PFSK-1 (cell line): ENCODE data around the gene GALNTL6.

Experiments
- FOXP2 ChIP-seq: optimal IDR thresholded peaks from 2 replicates; pipeline ENCODE3; 2011; ENCODE audit warnings: borderline replicate concordance, control low read depth, inconsistent platforms; ENCODE audit not compliant: insufficient read depth; ENCODE audit errors: extremely low read length, extremely low read depth
- POLR2AphosphoS5 ChIP-seq: IDR thresholded peaks from 2 replicates; pipeline ENCODE4 v1.6.1; 2012; ENCODE audit warnings: low read depth, mild to moderate bottlenecking, control low read depth, low read length, moderate library complexity
- REST ChIP-seq, 2 experiments: IDR thresholded peaks; 2 replicates each; pipeline versions ENCODE4 v1.6.1 to v1.8.0; 2011 to 2012; ENCODE audit warnings: low read depth in 2 of 2, low read length in 2 of 2, control low read depth in 1 of 2, inconsistent platforms in 1 of 2, mild to moderate bottlenecking in 1 of 2, moderate library complexity in 1 of 2; ENCODE audit not compliant: insufficient read depth in 1 of 2
- SIN3A ChIP-seq: IDR thresholded peaks from 2 replicates; pipeline ENCODE4 v1.6.1; 2012; ENCODE audit warnings: mild to moderate bottlenecking, low read length, moderate library complexity, borderline replicate concordance; ENCODE audit not compliant: insufficient read depth
- TAF1 ChIP-seq: IDR thresholded peaks from 2 replicates; pipeline ENCODE4 v1.6.1; 2012; ENCODE audit warnings: low read length, control low read depth, borderline replicate concordance; ENCODE audit not compliant: insufficient read depth

Gene GALNTL6

DNA sequence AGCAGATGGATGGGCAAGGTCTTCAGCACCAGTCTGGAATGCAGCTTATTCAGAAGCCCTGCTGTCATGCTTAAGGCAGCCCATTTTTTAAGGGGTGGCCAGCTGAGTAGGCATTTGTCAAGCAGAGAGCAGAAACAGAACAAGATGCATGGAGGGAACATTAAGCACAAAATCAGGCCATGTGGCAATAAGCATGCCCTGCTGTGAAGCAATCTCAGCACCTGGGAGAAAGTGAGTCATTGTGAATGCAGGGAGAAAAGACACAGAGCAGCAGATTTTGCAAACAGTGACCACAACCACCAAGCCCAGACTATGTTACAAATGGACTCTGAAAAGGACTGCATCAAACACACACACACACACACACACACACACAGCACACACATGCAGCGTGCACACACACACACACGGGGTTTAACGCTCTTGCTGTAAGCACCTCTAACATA is 1261.3 kb downstream of the GALNTL6 start:
- TF ChIP-seq FOXP2 (no peak), TAF1 (no peak), POLR2AphosphoS5 (no peak), REST (IDR thresholded peaks at IDR 0.05; ENCODE audit: insufficient read depth in 1 of 2, low read depth in 2 of 2, low read length in 2 of 2) (no peak), SIN3A (no peak)

- TF ChIP-seq POLR2AphosphoS5 (no peak), TAF1 (no peak), FOXP2 (no peak), SIN3A (no peak), REST (IDR thresholded peaks at IDR 0.05; ENCODE audit: insufficient read depth in 1 of 2, low read depth in 2 of 2, low read length in 2 of 2) (no peak)
These were observed 1263.9 kb downstream of the GALNTL6 start for GRCh38 chr4:173076903-173077634.

DNA sequence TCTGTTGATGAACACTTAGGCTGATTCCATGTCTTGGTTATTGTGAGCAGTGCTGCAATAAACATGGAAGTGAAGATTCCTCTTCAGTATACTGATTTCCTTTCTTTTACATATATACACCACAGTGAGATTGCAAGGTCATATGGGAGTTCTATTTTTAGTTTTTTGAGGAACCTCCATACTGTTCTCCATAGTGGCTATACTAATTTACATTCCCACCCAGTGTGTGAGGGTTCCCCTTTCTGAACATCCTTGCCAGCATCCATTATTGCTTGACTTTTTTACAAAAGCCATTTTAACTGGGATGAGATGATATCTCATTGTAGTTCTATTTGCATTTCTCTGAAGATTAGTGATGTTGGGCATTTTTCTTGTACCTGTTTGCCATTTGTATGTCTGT is 1274.9 kb downstream of the GALNTL6 start:
- no peak for TF ChIP-seq POLR2AphosphoS5
- TF ChIP-seq FOXP2: no peak
- TF ChIP-seq REST (IDR thresholded peaks at IDR 0.05; ENCODE audit: insufficient read depth in 1 of 2, low read depth in 2 of 2, low read length in 2 of 2): no peak
- TF ChIP-seq SIN3A: no peak
- TF ChIP-seq TAF1: no peak
